KOPT-K1 (cell line): Measurements from ENCODE around the gene OR2S2.

Experiments used
- H3K27ac ChIP-seq: fragments of 200-600 bp; sonication (generic); 2 replicates; pipeline ENCODE4 v1.5.1; 2016; ENCODE audit warnings: antibody characterized with exemption, mild to moderate bottlenecking, low read depth, low read length; ENCODE audit not compliant: poor library complexity, severe bottlenecking
- H3K36me3 ChIP-seq: fragments of 200-600 bp; sonication (generic); 2 replicates; pipeline ENCODE4 v1.5.1; 2017; ENCODE audit warnings: antibody characterized with exemption, mild to moderate bottlenecking, low read length, moderate library complexity; ENCODE audit not compliant: insufficient read depth
- H3K9me3 ChIP-seq: fragments of 200-600 bp; sonication (generic); 2 replicates; pipeline ENCODE4 v1.5.1; 2017; ENCODE audit warnings: antibody characterized with exemption, low read length, mild to moderate bottlenecking; ENCODE audit not compliant: insufficient read depth, poor library complexity, severe bottlenecking

OR2S2 gene

DNA sequence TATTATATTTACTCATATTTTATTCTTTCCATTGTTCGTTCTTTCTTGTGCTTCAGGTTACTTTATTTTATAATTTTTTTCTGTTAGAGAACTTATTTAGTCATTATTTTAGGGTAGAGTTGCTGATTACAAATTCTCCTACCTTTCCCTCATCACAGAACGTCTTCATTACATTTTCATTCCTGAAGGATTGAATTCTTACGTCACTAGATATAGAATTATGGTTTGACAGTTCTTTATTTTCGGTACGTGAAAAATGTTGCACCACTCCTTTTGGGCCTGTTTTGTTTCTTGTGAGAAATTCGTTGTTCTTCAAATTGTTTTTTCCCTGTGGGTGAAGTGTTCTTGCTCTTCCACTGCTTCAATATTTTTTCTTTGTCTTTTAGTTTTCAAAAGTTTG is 20.8 kb upstream of the OR2S2 start:
- Histone ChIP-seq H3K9me3 (peaks cover 22% of the 10 kb centered on the region), H3K27ac (no peak overlapping the region), H3K36me3 (no peaks in the 10 kb centered on the region)

DNA sequence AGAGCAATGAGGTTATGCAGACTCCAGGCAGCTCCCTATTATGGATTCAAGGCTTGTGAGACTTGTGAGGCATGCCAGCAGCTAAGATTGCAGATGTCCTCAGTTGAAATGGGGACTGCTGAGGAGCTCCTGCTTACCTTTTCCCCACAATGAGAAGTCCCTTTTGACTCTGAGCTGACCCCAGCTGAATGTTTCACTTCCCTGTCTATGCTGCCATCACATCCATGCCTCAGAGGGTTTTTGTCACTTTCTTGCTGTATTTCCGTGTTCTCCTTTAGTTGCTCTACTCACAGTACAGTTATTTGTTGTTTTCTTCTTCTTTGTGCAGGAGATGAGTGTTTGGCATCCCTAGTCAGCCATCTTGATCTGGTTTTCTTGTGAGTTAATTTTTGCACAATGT is 18.8 kb upstream of the OR2S2 start:
- no peaks in the 10 kb centered on the region for H3K36me3 ChIP-seq
- H3K9me3 ChIP-seq, result peaks cover 23% of the 10 kb centered on the region
- no peak overlapping the region for H3K27ac ChIP-seq

GRCh38 chr9:35974800-35975199 is 16.8 kb upstream of the OR2S2 start:
- Histone ChIP-seq H3K27ac (no peak overlapping the region), H3K36me3 (no peaks in the 10 kb centered on the region), H3K9me3 (peaks cover 23% of the 10 kb centered on the region)

- H3K9me3 ChIP-seq, result peaks cover 23% of the 10 kb centered on the region
- no peak overlapping the region for H3K27ac ChIP-seq
- no peaks in the 10 kb centered on the region for H3K36me3 ChIP-seq
These were observed 14.1 kb upstream of the OR2S2 start for GRCh38 chr9:35972093-35972492.

DNA sequence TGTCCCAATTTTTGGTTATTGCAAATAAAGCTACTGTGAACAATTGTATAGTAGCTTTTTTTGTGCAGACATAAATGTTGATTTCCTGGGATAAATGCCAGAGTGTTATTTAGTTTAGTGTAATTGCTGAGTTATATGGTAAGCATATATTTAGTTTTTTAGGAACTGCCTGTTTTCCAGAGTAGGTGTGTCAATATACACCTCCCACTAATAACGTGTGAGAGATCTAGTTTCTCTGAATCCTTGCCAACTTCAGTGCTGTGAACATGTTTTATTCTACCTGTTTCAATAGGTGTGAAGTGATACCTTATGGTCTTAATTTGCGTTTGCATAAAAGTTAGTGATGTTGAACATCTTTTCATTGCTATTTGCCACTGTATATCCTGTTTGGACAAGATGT is 9.1 kb upstream of the OR2S2 start:
- H3K27ac ChIP-seq, result no peak overlapping the region
- H3K9me3 ChIP-seq, result no peaks in the 10 kb centered on the region
- H3K36me3 ChIP-seq, result no peaks in the 10 kb centered on the region

DNA sequence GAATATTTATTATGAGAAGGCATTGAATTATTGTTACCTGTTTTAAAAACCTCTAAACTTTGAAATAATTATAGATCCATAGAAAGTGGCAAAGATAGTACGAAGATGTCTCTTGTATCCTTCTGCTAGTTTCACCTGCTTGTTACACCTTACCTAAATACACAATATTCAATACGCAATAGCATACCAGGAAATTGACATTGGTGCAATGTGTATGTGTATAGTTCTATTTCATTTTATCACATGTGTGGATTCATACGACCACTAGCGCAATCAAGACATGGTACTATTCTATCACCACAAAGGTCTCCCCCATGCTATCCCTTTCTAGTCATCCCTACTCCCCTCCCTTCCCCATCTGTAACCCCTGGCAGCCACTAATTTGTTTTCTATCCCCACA is 8.5 kb upstream of the OR2S2 start:
- no peaks in the 10 kb centered on the region for H3K9me3 ChIP-seq
- H3K36me3 ChIP-seq, result no peaks in the 10 kb centered on the region
- no peak overlapping the region for H3K27ac ChIP-seq

DNA sequence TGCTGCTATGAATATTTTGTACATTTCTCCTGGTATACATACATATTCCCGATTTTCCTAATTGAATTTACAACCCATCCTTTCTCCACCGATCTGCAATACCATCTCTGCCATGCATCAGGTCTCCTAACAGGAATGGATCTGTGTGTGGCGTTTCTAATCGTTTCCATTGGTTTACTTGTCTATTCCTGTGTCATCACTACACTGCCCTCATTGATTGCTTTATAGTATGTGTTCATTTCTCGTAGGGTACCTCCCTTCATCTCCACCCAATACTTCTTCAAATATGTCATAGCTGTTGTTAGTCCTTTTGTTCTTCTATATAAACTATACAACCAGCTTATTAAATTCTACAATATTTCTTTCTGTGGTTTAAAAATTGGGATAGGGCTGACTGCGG is 7.1 kb upstream of the OR2S2 start:
- Histone ChIP-seq H3K27ac (no peak overlapping the region), H3K36me3 (no peaks in the 10 kb centered on the region), H3K9me3 (no peaks in the 10 kb centered on the region)

DNA sequence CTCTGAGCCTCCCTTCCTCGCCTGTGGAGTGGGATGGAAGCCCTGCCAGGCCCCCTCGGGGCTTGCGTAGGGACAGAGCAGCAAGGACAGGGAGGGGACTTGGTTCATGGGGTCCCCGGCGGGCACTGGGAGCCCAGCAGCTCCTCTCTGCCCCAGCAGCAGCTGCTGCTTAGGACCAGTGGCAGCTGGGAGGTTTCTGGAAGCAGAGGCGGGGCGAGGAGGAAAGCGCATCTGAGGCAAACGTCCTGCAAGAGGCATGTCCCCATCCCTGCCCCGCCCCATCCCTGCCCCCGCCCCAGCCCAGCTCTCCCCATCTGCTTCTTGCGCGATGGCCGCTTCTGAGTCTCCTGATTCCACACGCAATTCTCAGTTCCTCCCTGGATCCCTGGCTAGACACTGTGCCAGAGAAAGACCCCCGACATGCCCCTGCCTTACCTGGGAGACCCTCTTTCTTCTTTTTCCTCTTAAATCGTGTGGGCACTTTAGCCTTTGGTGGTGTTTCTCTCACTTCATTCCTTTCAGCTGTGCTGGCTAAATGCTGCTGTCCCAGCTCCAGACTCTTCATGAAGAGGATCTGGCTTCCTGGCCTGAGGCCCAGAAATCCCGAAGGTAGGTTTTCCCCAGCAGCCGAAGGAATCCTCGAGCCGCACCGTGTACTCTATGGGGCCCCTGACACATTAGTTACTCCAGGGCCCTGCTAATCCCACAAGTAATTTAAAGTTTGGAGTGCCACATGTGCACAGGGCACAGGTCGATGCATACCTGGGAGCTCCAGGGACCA is 4.4 kb upstream of the OR2S2 start:
- no peak overlapping the region for H3K27ac ChIP-seq

GRCh38 chr9:35960039-35960655 is 2.2 kb upstream of the OR2S2 start:
- Histone ChIP-seq H3K36me3 (no peaks in the 10 kb centered on the region), H3K27ac (no peak overlapping the region), H3K9me3 (no peaks in the 10 kb centered on the region)

More for the DNA sequence above, 4.4 kb upstream of the OR2S2 start:
- no peaks in the 10 kb centered on the region for H3K36me3 ChIP-seq
- H3K9me3 ChIP-seq, result no peaks in the 10 kb centered on the region

DNA sequence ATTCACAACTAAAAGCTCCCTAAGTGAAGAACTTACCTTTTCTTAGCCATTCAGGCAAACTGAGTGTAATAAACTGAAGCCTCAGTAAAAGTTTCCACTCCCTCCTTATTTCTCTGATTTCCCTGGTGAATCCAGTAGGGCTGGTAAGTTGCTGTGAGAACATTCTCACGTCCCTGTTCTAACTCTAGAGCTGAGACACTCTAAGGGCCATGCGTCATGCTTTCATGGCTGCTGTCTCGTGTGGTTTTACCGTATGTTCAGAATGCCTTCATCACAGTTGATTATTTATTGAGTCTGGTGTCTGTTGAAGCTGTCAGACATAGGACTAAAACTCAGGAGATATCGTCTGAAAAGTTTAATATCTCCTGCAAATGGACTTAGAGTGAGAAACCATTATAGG is 1.3 kb downstream of the OR2S2 start:
- no peaks in the 10 kb centered on the region for H3K36me3 ChIP-seq
- no peaks in the 10 kb centered on the region for H3K9me3 ChIP-seq
- H3K27ac ChIP-seq, result no peak overlapping the region

DNA sequence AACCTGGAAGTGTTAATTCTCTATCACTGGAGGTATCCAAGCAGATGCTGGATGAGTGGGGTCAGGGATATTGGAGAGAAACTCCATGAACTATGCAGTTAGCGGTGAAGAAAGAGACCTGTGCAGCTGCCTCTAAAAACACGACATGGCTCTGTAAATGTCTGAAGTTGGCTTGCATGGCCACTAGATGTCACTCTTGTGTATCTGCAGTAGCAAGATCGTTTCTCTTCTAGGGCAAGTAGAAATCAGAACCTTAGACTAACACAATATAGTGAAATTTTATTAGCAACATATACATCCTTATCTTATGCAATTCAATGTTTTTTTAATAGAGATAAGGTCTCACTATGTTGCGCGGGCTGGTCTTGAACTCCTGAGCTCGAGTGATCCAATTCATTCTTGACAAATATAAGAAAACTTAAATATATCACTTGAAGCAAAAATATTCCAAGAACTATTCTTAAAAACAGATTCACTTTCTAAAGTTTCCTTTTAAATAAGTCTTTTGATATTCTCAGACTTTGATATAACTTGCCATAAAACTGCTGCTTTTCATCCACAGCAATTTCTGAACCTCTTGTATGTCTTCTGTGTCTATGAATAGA is 2.9 kb downstream of the OR2S2 start:
- no peaks in the 10 kb centered on the region for H3K9me3 ChIP-seq
- no peaks in the 10 kb centered on the region for H3K36me3 ChIP-seq
- H3K27ac ChIP-seq, result no peak overlapping the region

- no peaks in the 10 kb centered on the region for H3K9me3 ChIP-seq
- H3K36me3 ChIP-seq, result no peaks in the 10 kb centered on the region
- no peak overlapping the region for H3K27ac ChIP-seq
These were observed 5.3 kb downstream of the OR2S2 start for GRCh38 chr9:35952526-35953191.

GRCh38 chr9:35951736-35952135 is 6.2 kb downstream of the OR2S2 start:
- Histone ChIP-seq H3K9me3 (no peaks in the 10 kb centered on the region), H3K36me3 (no peaks in the 10 kb centered on the region), H3K27ac (no peak overlapping the region)

GRCh38 chr9:35948901-35949318 is 9.0 kb downstream of the OR2S2 start:
- Histone ChIP-seq H3K36me3 (no peaks in the 10 kb centered on the region), H3K27ac (no peak overlapping the region), H3K9me3 (no peaks in the 10 kb centered on the region)

DNA sequence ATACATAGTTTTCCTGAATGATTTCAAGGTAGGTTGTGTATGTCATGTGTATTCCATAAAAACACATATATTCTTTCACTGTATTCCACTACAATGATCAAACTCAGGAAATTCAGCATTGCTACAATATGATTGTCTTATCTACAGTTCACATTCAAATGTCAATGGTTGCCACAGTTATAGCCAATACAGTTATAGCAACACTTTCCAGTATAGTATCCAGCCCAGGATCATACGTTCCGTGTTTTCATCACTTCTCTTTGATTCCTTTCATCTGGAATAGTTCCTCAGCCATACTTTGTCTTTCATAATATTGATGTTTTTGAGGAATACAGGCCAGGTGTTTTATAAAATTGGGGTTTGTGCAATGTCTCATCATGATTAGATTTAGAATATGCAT is 9.5 kb downstream of the OR2S2 start:
- Histone ChIP-seq H3K36me3 (no peaks in the 10 kb centered on the region), H3K9me3 (no peaks in the 10 kb centered on the region), H3K27ac (no peak overlapping the region)
